Measurements from ENCODE around the gene IL12RB2. TPM values are rescaled to one million over a fixed set of nuclear protein-coding genes. Genes with fewer than 3 reads are reported as not detected.
"Not testable (repeated sequence)": the region's sequence is repeated elsewhere in the genome, so short reads cannot be mapped to it uniquely, and the experiment has no call there.

The IL12RB2 gene
- total RNA-seq, 1 experiment from 2014 or later, result not detected

GRCh38 chr1:67393240-67393639, 85.6 kb downstream of the IL12RB2 start:
- no peak for DNase-seq (ENCODE audit: extremely low read depth, low read depth)

DNA sequence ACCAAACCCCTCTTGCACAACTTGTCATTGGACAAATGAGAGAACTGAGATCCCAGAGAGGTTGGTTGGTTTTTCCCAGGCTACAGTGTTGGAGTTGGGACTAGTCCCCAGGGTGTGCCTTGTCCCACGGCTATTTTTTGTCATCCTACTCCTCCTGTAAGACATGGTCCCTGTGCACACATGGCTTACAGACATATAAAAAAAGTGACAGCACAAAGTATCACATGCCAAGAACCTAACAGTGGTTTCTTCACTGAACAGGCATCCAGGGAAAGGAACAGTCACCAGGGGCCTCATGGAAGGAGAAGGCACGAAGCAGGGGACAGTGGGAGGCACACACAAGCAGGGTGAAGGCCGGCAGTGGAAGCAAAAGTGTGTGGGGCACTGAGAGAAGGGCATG, 86.1 kb downstream of the IL12RB2 start:
- no peak for DNase-seq (ENCODE audit: extremely low read depth, low read depth)

DNA sequence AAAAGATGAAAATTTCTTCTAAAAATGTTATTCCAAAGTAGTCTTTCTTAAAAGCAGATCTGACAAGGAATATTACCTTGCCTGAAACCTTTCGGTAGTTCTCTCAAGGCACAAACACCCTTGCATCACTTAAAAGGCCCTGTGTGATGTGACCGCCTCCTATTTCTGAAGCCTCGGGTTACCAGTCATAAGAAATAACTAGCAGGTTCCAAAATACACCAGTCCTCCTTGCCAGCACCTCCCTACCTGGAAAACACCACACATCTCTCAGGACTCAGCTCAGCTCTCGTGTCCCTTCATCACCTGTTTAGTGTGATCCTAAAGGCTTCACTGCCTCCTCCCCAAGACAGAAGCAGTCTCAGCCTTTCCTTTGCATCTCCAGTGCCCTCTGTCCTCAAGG, 86.9 kb downstream of the IL12RB2 start:
- DNase-seq (ENCODE audit: extremely low read depth, low read depth), result no peak

DNA sequence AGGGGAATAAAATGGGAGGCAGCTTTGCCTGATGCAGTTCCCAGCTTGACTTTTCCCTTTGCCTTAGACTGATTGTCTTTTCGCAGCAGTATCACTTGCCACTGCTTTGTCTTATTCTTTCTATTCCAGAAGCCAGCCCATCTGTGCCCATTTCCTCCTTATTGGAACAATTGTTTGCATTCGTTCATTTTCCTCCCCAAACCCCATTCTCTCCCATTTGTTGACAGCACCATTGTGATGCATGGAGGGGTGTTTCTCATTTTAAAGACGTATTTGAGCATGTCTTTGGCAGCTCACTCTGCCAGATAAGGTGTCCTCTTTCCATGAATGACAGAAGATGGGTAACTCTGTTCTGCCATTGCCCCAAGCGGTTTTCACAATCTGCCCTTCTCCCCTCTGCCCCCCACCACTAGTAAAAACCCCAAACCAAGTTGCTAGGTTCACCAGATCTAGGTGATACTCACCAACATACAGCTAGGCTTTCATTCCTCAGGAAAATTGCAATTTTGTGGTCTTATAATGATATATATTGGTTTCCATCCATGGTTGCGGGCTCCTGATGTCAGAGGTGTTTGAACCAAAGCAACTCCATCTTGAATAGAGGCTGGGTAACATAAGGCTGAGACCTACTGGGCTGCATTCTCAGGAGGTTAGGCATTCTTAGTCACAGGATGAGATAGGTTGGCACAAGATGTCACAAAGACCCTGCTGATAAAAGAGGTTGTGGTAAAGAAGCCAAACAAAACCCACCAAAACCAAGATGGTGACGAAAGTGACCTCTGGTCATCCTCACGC, 91.7 kb downstream of the IL12RB2 start:
- no peak for DNase-seq (ENCODE audit: extremely low read depth, low read depth)

DNA sequence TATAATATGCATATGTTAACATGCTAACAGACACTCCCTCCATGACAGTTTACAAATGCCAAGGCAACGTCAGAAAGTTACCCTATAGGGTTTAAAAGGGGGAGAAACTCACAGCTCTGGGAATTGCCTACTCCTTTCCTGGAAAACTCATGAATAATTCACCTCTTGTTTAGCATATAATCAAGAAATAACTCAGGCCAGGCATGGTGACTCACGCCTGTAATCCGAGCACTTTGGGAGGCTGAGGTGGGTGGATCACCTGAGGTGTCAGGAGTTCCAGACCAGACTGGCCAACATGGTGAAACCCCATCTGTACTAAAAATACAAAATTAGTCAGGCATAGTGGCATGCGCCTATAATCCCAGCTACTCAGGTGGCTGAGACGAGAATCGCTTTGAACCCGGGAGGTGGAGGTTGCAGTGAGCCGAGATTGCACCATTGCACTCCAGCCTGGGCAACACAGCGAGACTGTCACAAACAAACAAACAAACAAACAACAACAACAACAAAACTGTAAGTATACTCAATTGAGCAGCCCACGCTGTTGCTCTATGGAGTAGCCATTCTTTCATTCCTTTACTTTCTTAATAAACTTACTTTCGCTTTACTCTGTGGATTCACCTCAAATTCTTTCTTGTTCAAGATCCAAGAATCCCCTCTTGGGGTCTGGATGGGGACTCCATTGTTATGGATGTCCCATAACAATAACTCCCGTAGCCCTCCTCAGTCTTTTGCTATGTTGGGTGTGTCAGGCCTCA, 92.5 kb downstream of the IL12RB2 start:
- not testable (repeated sequence) for DNase-seq (ENCODE audit: extremely low read depth, low read depth)

DNA sequence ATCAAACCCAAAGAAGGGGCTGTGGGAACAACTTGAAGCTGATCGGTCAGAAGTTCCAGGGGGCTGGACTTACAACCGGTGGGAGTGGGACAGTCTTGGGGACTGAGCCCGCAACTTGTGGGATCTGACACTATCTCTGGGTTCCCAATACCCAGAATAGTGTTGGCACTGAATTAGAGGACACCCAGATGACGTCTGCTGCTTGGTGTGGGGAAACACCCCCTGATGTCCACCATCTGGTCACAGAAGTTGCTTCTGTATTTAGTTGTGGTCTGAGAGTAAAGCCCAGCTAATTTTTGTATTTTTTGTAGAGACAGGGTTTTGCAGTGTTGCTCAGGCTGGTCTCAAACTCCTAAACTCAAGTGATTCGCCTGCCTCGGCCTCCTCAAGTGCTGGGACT, 93.8 kb downstream of the IL12RB2 start:
- DNase-seq (ENCODE audit: extremely low read depth, low read depth), result no peak

- DNase-seq (ENCODE audit: extremely low read depth, low read depth), result no peak
Observed at GRCh38 chr1:67404212-67404620, 96.5 kb downstream of the IL12RB2 start.

- DNase-seq (ENCODE audit: extremely low read depth, low read depth), result no peak
Observed at GRCh38 chr1:67405473-67406245, 98.0 kb downstream of the IL12RB2 start.

DNA sequence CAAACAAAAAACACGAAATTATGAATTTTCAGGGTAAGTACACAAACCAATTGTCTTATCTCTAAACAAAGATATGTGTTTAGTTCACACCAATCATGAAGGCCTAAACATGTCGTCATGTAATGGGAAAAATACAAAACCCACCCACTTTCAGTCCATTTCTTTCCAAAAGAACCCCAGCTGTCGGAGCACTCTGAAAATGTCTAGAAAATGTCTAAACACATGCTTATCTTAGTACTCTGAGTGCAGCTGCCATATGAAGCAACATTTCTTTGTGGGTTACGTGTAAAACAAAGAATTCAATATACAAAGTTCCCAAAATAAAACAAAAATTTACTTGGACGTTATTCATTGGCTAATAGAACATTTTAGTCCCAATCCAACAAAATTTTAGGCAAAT, 99.8 kb downstream of the IL12RB2 start:
- no peak for DNase-seq (ENCODE audit: extremely low read depth, low read depth)

DNA sequence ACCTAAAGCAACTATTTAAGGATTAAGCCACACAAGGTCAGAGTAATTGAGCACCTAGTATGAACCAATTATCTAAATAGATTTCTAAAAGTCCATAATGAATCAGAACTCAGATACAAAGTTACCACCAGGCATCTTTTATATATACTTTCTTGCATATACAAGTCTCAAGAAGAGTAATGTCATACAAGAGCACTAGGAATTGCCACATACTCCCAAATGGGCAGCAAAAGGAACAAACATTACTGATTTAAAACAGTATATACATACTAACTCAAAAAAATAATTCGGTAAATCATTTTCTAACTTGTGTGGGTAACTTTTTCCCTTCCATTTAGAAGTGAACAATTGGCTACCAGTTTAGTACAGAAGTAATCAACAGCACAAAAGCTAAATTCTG, 100.5 kb downstream of the IL12RB2 start:
- DNase-seq (ENCODE audit: extremely low read depth, low read depth), result no peak

DNA sequence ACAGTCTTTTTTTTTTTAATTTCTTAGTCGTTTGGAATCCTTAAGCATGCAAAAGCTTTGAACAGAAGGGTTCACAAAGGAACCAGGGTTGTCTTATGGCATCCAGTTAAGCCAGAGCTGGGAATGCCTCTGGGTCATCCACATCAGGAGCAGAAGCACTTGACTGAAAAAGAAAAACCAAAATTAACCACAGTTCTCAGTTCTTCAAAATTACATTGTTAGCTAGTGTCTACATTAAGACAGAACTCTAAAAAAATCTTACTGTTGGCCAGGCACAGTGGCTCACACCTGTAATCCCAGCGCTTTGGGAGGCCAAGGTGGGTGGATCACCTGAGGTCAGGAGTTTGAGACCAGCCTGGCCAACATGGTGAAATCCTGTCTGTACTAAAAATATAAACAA, 105.4 kb downstream of the IL12RB2 start:
- not testable (repeated sequence) for DNase-seq (ENCODE audit: extremely low read depth, low read depth)

GRCh38 chr1:67414574-67414973, 106.9 kb downstream of the IL12RB2 start:
- no peak for DNase-seq (ENCODE audit: extremely low read depth, low read depth)

- DNase-seq (ENCODE audit: extremely low read depth, low read depth), result no peak
Observed at GRCh38 chr1:67415041-67415440, 107.4 kb downstream of the IL12RB2 start.

DNA sequence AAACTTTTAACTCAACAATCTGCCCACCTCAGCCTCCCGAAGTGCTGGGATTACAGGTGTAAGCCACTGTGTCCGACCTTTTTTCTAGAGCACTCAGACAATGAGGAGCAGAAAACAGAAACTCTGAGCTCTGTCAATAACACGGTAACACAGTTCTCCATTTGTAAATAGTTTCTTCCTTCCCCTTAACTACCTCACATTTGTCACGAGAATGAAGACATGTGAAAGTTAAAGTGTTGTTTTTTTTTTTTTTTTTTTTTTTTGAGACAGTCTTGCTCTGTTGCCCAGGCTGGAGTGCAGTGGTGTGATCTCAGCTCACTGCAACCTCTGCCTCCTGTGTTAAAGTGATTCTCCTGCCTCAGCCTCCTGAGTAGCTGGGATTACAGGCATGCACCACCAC, 110.1 kb downstream of the IL12RB2 start:
- not testable (repeated sequence) for DNase-seq (ENCODE audit: extremely low read depth, low read depth)

- DNase-seq (ENCODE audit: extremely low read depth, low read depth), result no peak
Observed at GRCh38 chr1:67418839-67419586, 111.3 kb downstream of the IL12RB2 start.

- DNase-seq (ENCODE audit: extremely low read depth, low read depth), result no peak
Observed at GRCh38 chr1:67420835-67421492, 113.3 kb downstream of the IL12RB2 start.

DNA sequence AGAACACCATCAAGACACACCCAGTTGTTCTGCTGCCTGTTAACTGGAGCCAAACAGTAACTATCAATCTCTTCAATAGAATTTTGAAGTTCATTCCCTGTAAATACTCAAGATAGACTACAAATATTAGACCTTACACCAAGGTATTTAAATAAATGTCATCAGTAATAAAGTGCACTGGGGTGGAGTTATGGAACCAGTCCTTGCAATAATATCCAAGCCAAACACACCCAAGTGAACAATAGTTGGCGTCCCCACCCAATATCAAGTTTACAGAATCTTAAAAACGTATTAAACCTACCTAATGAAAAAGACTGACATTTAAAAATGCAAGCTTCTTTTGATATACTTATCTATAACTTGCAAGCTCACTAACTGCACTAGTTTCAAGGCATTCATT, 119.8 kb downstream of the IL12RB2 start:
- DNase-seq (ENCODE audit: extremely low read depth, low read depth), result no peak

DNA sequence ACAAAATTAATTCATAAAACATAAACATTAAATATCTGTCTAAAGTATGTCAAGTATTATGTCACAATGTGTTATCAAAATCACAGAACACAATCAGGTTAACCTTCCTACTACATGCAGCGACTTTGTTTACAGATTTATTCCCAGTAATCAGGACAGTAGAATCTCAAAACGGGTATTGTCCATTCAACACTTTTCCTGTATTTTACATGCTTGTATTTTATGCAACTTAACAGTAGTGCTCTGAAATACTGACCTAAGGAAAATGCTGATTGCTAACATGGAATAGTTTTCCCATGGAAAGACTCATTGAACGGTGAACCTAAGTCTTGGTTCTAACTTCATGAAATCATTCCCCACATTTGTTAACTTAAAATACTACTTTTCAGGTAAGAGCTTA, 120.3 kb downstream of the IL12RB2 start:
- no peak for DNase-seq (ENCODE audit: extremely low read depth, low read depth)

DNA sequence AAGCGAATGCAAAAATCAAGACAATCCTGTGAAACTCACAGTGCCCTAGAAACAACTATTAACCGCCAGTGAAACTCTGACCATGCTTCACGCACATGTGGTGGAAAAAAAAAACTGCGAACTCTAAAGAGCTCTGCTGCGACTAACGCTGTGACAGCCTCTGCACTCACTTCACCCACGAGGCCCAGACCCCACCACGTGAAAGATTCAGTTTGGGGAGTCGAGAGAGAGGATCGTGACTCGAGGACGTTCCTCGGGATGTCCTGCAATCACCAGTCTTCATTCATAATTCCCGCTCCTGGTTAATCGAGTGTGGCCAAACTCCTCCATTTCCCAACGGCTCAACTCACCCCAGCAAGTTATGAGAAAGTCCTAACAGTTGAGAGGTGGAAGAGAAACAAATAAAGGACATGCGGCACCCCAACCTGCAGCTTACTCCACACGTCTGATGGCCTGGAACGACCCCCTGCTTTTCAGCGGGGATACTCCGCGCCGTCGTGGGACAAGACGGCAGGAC, 121.4 kb downstream of the IL12RB2 start:
- DNase-seq (ENCODE audit: extremely low read depth, low read depth), result no peak

Measured in NCI-H460 (cell line).